ENCODE results near the gene GARIN5A. TPM values are rescaled to one million over a fixed set of nuclear protein-coding genes. Genes with fewer than 3 reads are reported as not detected.

The GARIN5A gene
- total RNA-seq, 1 donor from 2014 or later, result 11.5 TPM

GRCh38 chr19:50498219-50499056 is 21.8 kb upstream of the GARIN5A start:
- DNase-seq (ENCODE audit: low spot score in 2 of 2, unreplicated experiment in 2 of 2), result no peak
- Mint-ChIP-seq H3K36me3 (no peaks in the 10 kb centered on the region), H3K9me3 (no peaks in the 10 kb centered on the region), H3K4me1 (peaks cover 3% of the 10 kb centered on the region), H3K4me3 (no peak overlapping the region), H3K27ac (no peak overlapping the region), H3K27me3 (ENCODE audit: low read depth) (peaks cover 43% of the 10 kb centered on the region)
- TF ChIP-seq CTCF (IDR thresholded peaks at IDR 0.05; ENCODE audit: unreplicated experiment), result no peak

GRCh38 chr19:50497022-50497405 is 20.4 kb upstream of the GARIN5A start:
- peaks cover 53% of the 10 kb centered on the region for H3K27me3 Mint-ChIP-seq (ENCODE audit: low read depth)
- H3K4me1 Mint-ChIP-seq, result peaks cover 7% of the 10 kb centered on the region
- H3K36me3 Mint-ChIP-seq, result no peaks in the 10 kb centered on the region
- H3K9me3 Mint-ChIP-seq, result no peaks in the 10 kb centered on the region
- TF ChIP-seq CTCF (IDR thresholded peaks at IDR 0.05; ENCODE audit: unreplicated experiment), result no peak
- no peak overlapping the region for H3K4me3 Mint-ChIP-seq
- no peak overlapping the region for H3K27ac Mint-ChIP-seq
- DNase-seq (ENCODE audit: low spot score in 2 of 2, unreplicated experiment in 2 of 2), result no peak

- no peak for TF ChIP-seq CTCF (IDR thresholded peaks at IDR 0.05; ENCODE audit: unreplicated experiment)
- Mint-ChIP-seq H3K36me3 (no peaks in the 10 kb centered on the region), H3K27ac (no peak overlapping the region), H3K4me1 (peaks cover 13% of the 10 kb centered on the region), H3K4me3 (no peak overlapping the region), H3K27me3 (ENCODE audit: low read depth) (peaks cover 54% of the 10 kb centered on the region), H3K9me3 (no peaks in the 10 kb centered on the region)
- no peak for DNase-seq (ENCODE audit: low spot score in 2 of 2, unreplicated experiment in 2 of 2)
These were observed 19.8 kb upstream of the GARIN5A start for GRCh38 chr19:50496189-50497021.

- Mint-ChIP-seq H3K36me3 (peaks cover 6% of the 10 kb centered on the region), H3K4me3 (no peak overlapping the region), H3K4me1 (peaks cover 20% of the 10 kb centered on the region), H3K9me3 (no peaks in the 10 kb centered on the region), H3K27ac (no peak overlapping the region), H3K27me3 (ENCODE audit: low read depth) (peaks cover 58% of the 10 kb centered on the region)
- TF ChIP-seq CTCF (IDR thresholded peaks at IDR 0.05; ENCODE audit: unreplicated experiment), result no peak
- DNase-seq (ENCODE audit: low spot score in 2 of 2, unreplicated experiment in 2 of 2), result no peak
These were observed 18.4 kb upstream of the GARIN5A start for GRCh38 chr19:50495020-50495531.

GRCh38 chr19:50494186-50495019 is 17.8 kb upstream of the GARIN5A start:
- no peak for DNase-seq (ENCODE audit: low spot score in 2 of 2, unreplicated experiment in 2 of 2)
- H3K27me3 Mint-ChIP-seq (ENCODE audit: low read depth), result peaks cover 62% of the 10 kb centered on the region
- no peak overlapping the region for H3K4me3 Mint-ChIP-seq

More at GRCh38 chr19:50494186-50495019, 17.8 kb upstream of the GARIN5A start:
- Mint-ChIP-seq H3K27ac (no peak overlapping the region), H3K4me1 (peaks cover 24% of the 10 kb centered on the region), H3K36me3 (peaks cover 6% of the 10 kb centered on the region), H3K9me3 (no peaks in the 10 kb centered on the region)
- no peak for TF ChIP-seq CTCF (IDR thresholded peaks at IDR 0.05; ENCODE audit: unreplicated experiment)

Measured in mesothelial cell of epicardium (in vitro differentiated cells).